ENCODE results near the gene MBOAT7.

Gene MBOAT7

GRCh38 chr19:54128796-54129616, 60.4 kb downstream of the MBOAT7 start:
- Mint-ChIP-seq H3K4me1 (no peaks in the 10 kb centered on the region), H3K27me3 (no peaks in the 10 kb centered on the region), H3K9me3 (no peaks in the 10 kb centered on the region), H3K27ac (no peak overlapping the region), H3K4me3 (no peak overlapping the region), H3K36me3 (peaks cover 4% of the 10 kb centered on the region)

GRCh38 chr19:54128441-54128725, 61.0 kb downstream of the MBOAT7 start:
- H3K27me3 Mint-ChIP-seq: no peaks in the 10 kb centered on the region
- H3K27ac Mint-ChIP-seq: no peak overlapping the region
- no peak overlapping the region for H3K4me3 Mint-ChIP-seq
- no peaks in the 10 kb centered on the region for H3K4me1 Mint-ChIP-seq
- H3K9me3 Mint-ChIP-seq: no peaks in the 10 kb centered on the region
- peaks cover 4% of the 10 kb centered on the region for H3K36me3 Mint-ChIP-seq

- Mint-ChIP-seq H3K36me3 (peaks cover 4% of the 10 kb centered on the region), H3K27me3 (no peaks in the 10 kb centered on the region), H3K4me3 (no peak overlapping the region), H3K4me1 (no peaks in the 10 kb centered on the region), H3K9me3 (no peaks in the 10 kb centered on the region), H3K27ac (no peak overlapping the region)
Measured at GRCh38 chr19:54127688-54128440, 61.5 kb downstream of the MBOAT7 start.

- H3K9me3 Mint-ChIP-seq: no peaks in the 10 kb centered on the region
- H3K36me3 Mint-ChIP-seq: peaks cover 9% of the 10 kb centered on the region
- H3K4me3 Mint-ChIP-seq: no peak overlapping the region
- H3K27ac Mint-ChIP-seq: no peak overlapping the region
- H3K27me3 Mint-ChIP-seq: no peaks in the 10 kb centered on the region
- no peaks in the 10 kb centered on the region for H3K4me1 Mint-ChIP-seq
Measured at GRCh38 chr19:54125713-54126112, 63.7 kb downstream of the MBOAT7 start.

- Mint-ChIP-seq H3K27ac (no peak overlapping the region), H3K36me3 (peaks cover 11% of the 10 kb centered on the region), H3K27me3 (no peaks in the 10 kb centered on the region), H3K4me1 (no peaks in the 10 kb centered on the region), H3K4me3 (no peak overlapping the region), H3K9me3 (no peaks in the 10 kb centered on the region)
Measured at GRCh38 chr19:54124393-54124792, 65.0 kb downstream of the MBOAT7 start.

- Mint-ChIP-seq H3K27me3 (no peaks in the 10 kb centered on the region), H3K36me3 (peaks cover 11% of the 10 kb centered on the region), H3K4me3 (no peak overlapping the region), H3K9me3 (no peaks in the 10 kb centered on the region), H3K27ac (no peak overlapping the region), H3K4me1 (no peaks in the 10 kb centered on the region)
Measured at GRCh38 chr19:54123682-54124081, 65.7 kb downstream of the MBOAT7 start.
